K562 (cell line): ENCODE measurements around the gene ACTL8. TPM values are rescaled to one million over a fixed set of nuclear protein-coding genes. Genes with fewer than 3 reads are reported as not detected.

ENCODE experiments used
- ATAC-seq: fragments of 200-7000 bp; cut with Tn5 transposase; 3 replicates; pipeline ENCODE4 v1.9.1; 2020; ENCODE audit warnings: moderate library complexity
- BruUV-seq: library from RNA; stranded (reverse); fragments of 400-500 nt; replicated peaks from 2 replicates; lab custom pipeline; 2021; lab: Mats Ljungman, UMichigan
- CTCF ChIA-PET: fragments of 300-600 bp; formaldehyde crosslinking; extraction: SDS; loops from one replicate; lab custom pipeline; 2021; ENCODE audit warnings: low intra/inter-chr PET ratio; lab: Yijun Ruan, JAX
- POLR2A ChIA-PET: fragments of 300-600, 350-650 bp; sonication (Branson Sonifier 250); formaldehyde crosslinking; extraction: SDS; loops from one replicate; lab custom pipeline; 2021; ENCODE audit warnings: antibody characterized with exemption, inconsistent platforms; lab: Yijun Ruan, JAX
- DNase-seq, 4 experiments: peaks; one replicate each; pipeline versions ENCODE4 v3.0.0 to v3.0.0-alpha.2; 2011 to 2018; ENCODE audit warnings: low spot score in 3 of 4, mixed read lengths in 3 of 4; ENCODE audit errors: extremely low read depth in 1 of 4
- FAIRE-seq: peaks from 2 replicates; lab custom pipeline; 2011; peaks lifted over from hg19 to GRCh38; lab: Jason Lieb, UNC
- H2AFZ ChIP-seq: 2 replicates; pipeline ENCODE4 v1.6.0; 2011; ENCODE audit warnings: low read depth, low read length, control low read depth, inconsistent platforms
- H3K27ac ChIP-seq: fragments of 200-600 bp; 3 replicates; pipeline ENCODE4 v1.8.0; 2011; ENCODE audit warnings: low read depth, mild to moderate bottlenecking, control low read depth, inconsistent platforms, low read length, moderate library complexity, mixed read lengths; ENCODE audit errors: extremely low read depth
- H3K27me3 ChIP-seq, 2 experiments: fragments of 300-600 bp in 1 of 2; 2 replicates in 1 of 2; 3 replicates in 1 of 2; pipeline versions ENCODE4 v1.6.0 to v1.8.0; 2011; ENCODE audit warnings: inconsistent platforms in 2 of 2, low read length in 2 of 2, mild to moderate bottlenecking in 1 of 2, mixed read lengths in 1 of 2, moderate library complexity in 1 of 2; ENCODE audit not compliant: control insufficient read depth in 2 of 2, insufficient read depth in 2 of 2
- H3K36me3 ChIP-seq: fragments of 300-600 bp; 3 replicates; pipeline ENCODE4 v1.8.0; 2011; ENCODE audit warnings: mild to moderate bottlenecking, low read length, inconsistent platforms; ENCODE audit not compliant: control insufficient read depth, insufficient read depth
- H3K4me1 ChIP-seq, 2 experiments: fragments of 200-600 bp in 1 of 2; replicated peaks in 1 of 2; 2 replicates in 1 of 2; 3 replicates in 1 of 2; pipeline versions ENCODE4 v1.5.1 to v1.8.0; 2011; ENCODE audit warnings: inconsistent platforms in 2 of 2, low read length in 2 of 2, mild to moderate bottlenecking in 1 of 2, mixed read lengths in 1 of 2, moderate library complexity in 1 of 2; ENCODE audit not compliant: control insufficient read depth in 2 of 2, insufficient read depth in 2 of 2
- H3K4me2 ChIP-seq: 2 replicates; pipeline ENCODE4 v1.6.1; 2011; ENCODE audit warnings: low read length, control low read depth, inconsistent platforms, mixed read lengths; ENCODE audit not compliant: insufficient read depth
- H3K4me3 ChIP-seq: fragments of 200-600 bp; sonication (generic), shearing (Covaris generic); 2 replicates; pipeline ENCODE4 v1.5.1; 2016; ENCODE audit warnings: control low read depth, inconsistent platforms
- H3K79me2 ChIP-seq: fragments of 200-600 bp; 3 replicates; pipeline ENCODE4 v1.8.0; 2011; ENCODE audit warnings: low read length, inconsistent platforms; ENCODE audit not compliant: control insufficient read depth, insufficient read depth
- H3K9ac ChIP-seq, 2 experiments: 2 replicates each; pipeline versions ENCODE4 v1.6.0 to v1.6.1; 2011; ENCODE audit warnings: low read depth in 2 of 2, low read length in 2 of 2, control low read depth in 1 of 2, inconsistent platforms in 1 of 2, mild to moderate bottlenecking in 1 of 2, mixed read lengths in 1 of 2; ENCODE audit not compliant: insufficient read depth in 1 of 2
- H3K9me1 ChIP-seq: one replicate; pipeline ENCODE4 v1.6.0; 2011; ENCODE audit warnings: inconsistent platforms, mild to moderate bottlenecking, low read length, moderate library complexity; ENCODE audit not compliant: control insufficient read depth, insufficient read depth
- H3K9me3 ChIP-seq: replicated peaks from 2 replicates; pipeline ENCODE4 v1.5.1; 2011; ENCODE audit warnings: low read depth, low read length, inconsistent platforms; ENCODE audit not compliant: control insufficient read depth, insufficient read depth
- H4K20me1 ChIP-seq: replicated peaks from 2 replicates; pipeline ENCODE4 v1.6.1; 2011; ENCODE audit warnings: low read length, inconsistent platforms, mixed read lengths; ENCODE audit not compliant: control insufficient read depth, insufficient read depth
- CBFA2T2 ChIP-seq: fragments of 450-650 bp; conservative IDR thresholded peaks from 2 replicates; pipeline ENCODE4 v1.6.1; 2017; ENCODE audit warnings: mild to moderate bottlenecking
- CBX2 ChIP-seq: fragments of 200-600 bp; sonication (generic); IDR thresholded peaks from one replicate; pipeline ENCODE4 v1.6.1; 2012; ENCODE audit warnings: mild to moderate bottlenecking, low read length, inconsistent platforms; ENCODE audit not compliant: insufficient read depth, poor library complexity, severe bottlenecking
- MAFK ChIP-seq: IDR thresholded peaks from 2 replicates; pipeline ENCODE4 v1.6.1; 2011; ENCODE audit warnings: low read length, improper control_type of control experiment
- SMARCA4 ChIP-seq: fragments of 450-650 bp; IDR thresholded peaks from 2 replicates; pipeline ENCODE4 v1.6.1; 2016
- SRSF7 ChIP-seq: fragments of 200-400 bp; formaldehyde crosslinking; optimal IDR thresholded peaks from 2 replicates; pipeline ENCODE3; 2017; ENCODE audit warnings: mild to moderate bottlenecking, low read depth, low read length
- ZBED1 ChIP-seq: IDR thresholded peaks from 2 replicates; pipeline ENCODE4 v1.6.1; 2014
- ZNF41 ChIP-seq: fragments of 250-450 bp; sonication (Bioruptor Pico); conservative IDR thresholded peaks from 2 replicates; pipeline ENCODE4 v1.4.0; 2020; ENCODE audit warnings: mild to moderate bottlenecking
- WGBS: fragments of 100-300 bp; shearing (Covaris generic); methylation state at CpG from one replicate; pipeline ENCODE4 v1.1.6; 2016; ENCODE audit warnings: low coverage, mixed read lengths; ENCODE audit not compliant: insufficient coverage; ENCODE audit errors: missing lambda C conversion rate; 5-methylcytosine and 5-hydroxymethylcytosine counted together
- in situ Hi-C: fragments of 300-500 bp; cut with MboI; formaldehyde crosslinking; loops from 4 replicates; pipeline ENCODE4 v1.15.0; 2018; ENCODE audit warnings: inconsistent platforms, mixed read lengths
- intact Hi-C: fragments of 100-400 bp; cut with micrococcal nuclease; formaldehyde crosslinking; loops from 2 replicates; pipeline ENCODE4 v1.14.2; 2022
- polyA plus RNA-seq, 8 experiments: library from polyadenylated mRNA; depleted of rRNA in 4 of 8; stranded (reverse) in 5 of 8; unstranded in 3 of 8; fragments of >200 nt; fragmentation: Nextera tagmentation in 2 of 8; fragmentation: Illumina TruSeq in 1 of 8; extraction: Ambion mirVana in 2 of 8; extraction: Trizol in 1 of 8; gene quantifications; 2 replicates each; pipeline versions ENCODE4 v1.2.1 to v1.2.3, GENCODE V29; 2011 to 2014; ENCODE audit warnings: inconsistent platforms in 1 of 8, missing spikeins in 1 of 8
- total RNA-seq, 7 experiments: library from RNA; depleted of rRNA in 6 of 7; stranded (reverse); fragments of >200 nt in 6 of 7; fragmentation: Illumina TruSeq in 2 of 7; extraction: Trizol in 2 of 7; gene quantifications; 2 replicates each; pipeline versions ENCODE4 v1.2.1 to v1.2.3, GENCODE V29; 2011 to 2021; ENCODE audit warnings: low replicate concordance in 1 of 7
- TF ChIP-seq, protein P1 (sequence below), 2 experiments: fragments of 450-650 bp in 1 of 2; sonication (generic) in 1 of 2; formaldehyde crosslinking in 1 of 2; IDR thresholded peaks; 2 replicates each; pipeline versions ENCODE4 v1.7.1 to v1.9.0; 2016 to 2022; ENCODE audit warnings: inconsistent platforms in 1 of 2, mild to moderate bottlenecking in 1 of 2, missing genetic modification reagents in 1 of 2

Gene ACTL8
- total and polyA plus RNA-seq, 9 of the 15 experiments (the other 6 are each of a cell fraction or from before 2014, with no cell fraction given) = 0.30 to 3.3 (median 1.6) TPM

DNA sequence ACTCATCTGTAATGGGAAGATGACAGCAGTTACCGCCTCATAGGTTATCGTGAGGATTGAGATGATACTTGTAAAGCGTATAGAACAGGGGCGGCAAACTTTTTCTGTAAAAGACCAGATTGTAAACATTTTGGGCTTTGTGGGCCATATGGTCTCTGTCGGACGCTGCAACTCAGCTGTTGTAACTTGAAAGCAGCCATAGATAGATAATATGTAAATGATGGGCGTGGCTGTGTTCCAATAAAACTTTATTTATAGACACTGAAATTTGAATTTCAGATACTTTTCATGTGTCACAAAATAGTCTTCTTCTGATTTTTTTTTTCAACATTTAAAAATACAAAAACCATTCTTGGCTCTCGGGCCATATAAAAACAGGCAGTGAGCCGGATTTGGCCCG lies 15.8 kb downstream of the ACTL8 start:
- H3K4me1 ChIP-seq = no peaks in the 10 kb centered on the region; a peak in 1 of 5 replicates
- no peak overlapping the region for H3K4me2 ChIP-seq
- no peak for FAIRE-seq
- ChIA-PET CTCF (no interaction called here), POLR2A (no interaction called here)
- intact Hi-C loops (no loop called here), in situ Hi-C loops (no loop called here)
- H3K9me3 ChIP-seq = no peaks in the 10 kb centered on the region
- H3K36me3 ChIP-seq = no peaks in the 10 kb centered on the region
- no peak for TF ChIP-seq SRSF7
- TF ChIP-seq ZNF41 (CRISPR knock-in tag) = no peak
- TF ChIP-seq ZBED1 = no peak
- no peak for TF ChIP-seq MAFK
- TF ChIP-seq SMARCA4 = no peak
- TF ChIP-seq, protein P1, sequence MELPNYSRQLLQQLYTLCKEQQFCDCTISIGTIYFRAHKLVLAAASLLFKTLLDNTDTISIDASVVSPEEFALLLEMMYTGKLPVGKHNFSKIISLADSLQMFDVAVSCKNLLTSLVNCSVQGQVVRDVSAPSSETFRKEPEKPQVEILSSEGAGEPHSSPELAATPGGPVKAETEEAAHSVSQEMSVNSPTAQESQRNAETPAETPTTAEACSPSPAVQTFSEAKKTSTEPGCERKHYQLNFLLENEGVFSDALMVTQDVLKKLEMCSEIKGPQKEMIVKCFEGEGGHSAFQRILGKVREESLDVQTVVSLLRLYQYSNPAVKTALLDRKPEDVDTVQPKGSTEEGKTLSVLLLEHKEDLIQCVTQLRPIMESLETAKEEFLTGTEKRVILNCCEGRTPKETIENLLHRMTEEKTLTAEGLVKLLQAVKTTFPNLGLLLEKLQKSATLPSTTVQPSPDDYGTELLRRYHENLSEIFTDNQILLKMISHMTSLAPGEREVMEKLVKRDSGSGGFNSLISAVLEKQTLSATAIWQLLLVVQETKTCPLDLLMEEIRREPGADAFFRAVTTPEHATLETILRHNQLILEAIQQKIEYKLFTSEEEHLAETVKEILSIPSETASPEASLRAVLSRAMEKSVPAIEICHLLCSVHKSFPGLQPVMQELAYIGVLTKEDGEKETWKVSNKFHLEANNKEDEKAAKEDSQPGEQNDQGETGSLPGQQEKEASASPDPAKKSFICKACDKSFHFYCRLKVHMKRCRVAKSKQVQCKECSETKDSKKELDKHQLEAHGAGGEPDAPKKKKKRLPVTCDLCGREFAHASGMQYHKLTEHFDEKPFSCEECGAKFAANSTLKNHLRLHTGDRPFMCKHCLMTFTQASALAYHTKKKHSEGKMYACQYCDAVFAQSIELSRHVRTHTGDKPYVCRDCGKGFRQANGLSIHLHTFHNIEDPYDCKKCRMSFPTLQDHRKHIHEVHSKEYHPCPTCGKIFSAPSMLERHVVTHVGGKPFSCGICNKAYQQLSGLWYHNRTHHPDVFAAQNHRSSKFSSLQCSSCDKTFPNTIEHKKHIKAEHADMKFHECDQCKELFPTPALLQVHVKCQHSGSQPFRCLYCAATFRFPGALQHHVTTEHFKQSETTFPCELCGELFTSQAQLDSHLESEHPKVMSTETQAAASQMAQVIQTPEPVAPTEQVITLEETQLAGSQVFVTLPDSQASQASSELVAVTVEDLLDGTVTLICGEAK (IDR thresholded peaks at IDR 0.05) = peak; percentile 91
- TF ChIP-seq, protein P1 (CRISPR knock-in tag; IDR thresholded peaks at IDR 0.05) = peak; percentile 79
- TF ChIP-seq CBX2 = no peak
- TF ChIP-seq CBFA2T2 = no peak
- ATAC-seq = no peak
- H3K4me3 ChIP-seq = no peak overlapping the region
- no peak overlapping the region for H2AFZ ChIP-seq
- H3K27me3 ChIP-seq = peaks cover 14 to 59% of the 10 kb centered on the region in 2 experiments; a peak in 4 of 5 replicates
- no peak overlapping the region for H3K27ac ChIP-seq
- no peaks in the 10 kb centered on the region for H3K79me2 ChIP-seq
- peaks cover 10% of the 10 kb centered on the region; the same call in 1 of the 2 replicates for H4K20me1 ChIP-seq
- 13% methylated on average over 10 of the region's 10 CpGs for WGBS
- H3K9ac ChIP-seq = no peak overlapping the region
- H3K9me1 ChIP-seq = no peaks in the 10 kb centered on the region
- no peak for DNase-seq
- BruUV-seq = no TSS peak
